H9 (cell line): ENCODE measurements around the gene CYBC1. TPM values are rescaled to one million over a fixed set of nuclear protein-coding genes. Genes with fewer than 3 reads are reported as not detected.

Source experiments
- DNase-seq: peaks from one replicate; pipeline ENCODE4 v3.0.0-alpha.2; 2017
- H2AFZ ChIP-seq: one replicate; pipeline ENCODE4 v1.6.1; 2013; ENCODE audit warnings: mild to moderate bottlenecking, low read length, control low read depth, moderate library complexity
- H2AK5ac ChIP-seq: 2 replicates; pipeline ENCODE4 v1.6.1; 2013; ENCODE audit warnings: low read length, control low read depth, mixed read lengths; ENCODE audit not compliant: insufficient read length
- H2BK120ac ChIP-seq: one replicate; pipeline ENCODE4 v1.6.1; 2013; ENCODE audit warnings: low read depth, mild to moderate bottlenecking, low read length, control low read depth, inconsistent platforms; ENCODE audit not compliant: poor library complexity, severe bottlenecking
- H2BK12ac ChIP-seq: 2 replicates; pipeline ENCODE4 v1.6.1; 2013; ENCODE audit warnings: low read length, control low read depth, mixed read lengths, low read depth; ENCODE audit not compliant: insufficient read length
- H2BK15ac ChIP-seq: 2 replicates; pipeline ENCODE4 v1.6.1; 2013; ENCODE audit warnings: low read depth, low read length, control low read depth
- H2BK20ac ChIP-seq: one replicate; pipeline ENCODE4 v1.6.1; 2013; ENCODE audit warnings: low read depth, mild to moderate bottlenecking, low read length, control low read depth, inconsistent platforms; ENCODE audit not compliant: poor library complexity, severe bottlenecking
- H2BK5ac ChIP-seq: 2 replicates; pipeline ENCODE4 v1.6.1; 2013; ENCODE audit warnings: low read length, control low read depth, mixed read lengths; ENCODE audit not compliant: insufficient read length
- H3K14ac ChIP-seq: 2 replicates; pipeline ENCODE4 v1.6.1; 2013; ENCODE audit warnings: low read length, control low read depth; ENCODE audit not compliant: insufficient read depth
- H3K18ac ChIP-seq: 2 replicates; pipeline ENCODE4 v1.6.1; 2013; ENCODE audit warnings: low read depth, mild to moderate bottlenecking, mixed read lengths, low read length, control low read depth; ENCODE audit not compliant: insufficient read length
- H3K23ac ChIP-seq: 2 replicates; pipeline ENCODE4 v1.6.1; 2013; ENCODE audit warnings: low read length, control low read depth, mixed read lengths, low read depth; ENCODE audit not compliant: insufficient read length
- H3K23me2 ChIP-seq: 2 replicates; pipeline ENCODE4 v1.6.1; 2013; ENCODE audit warnings: low read depth, mild to moderate bottlenecking, mixed read lengths, low read length, control low read depth; ENCODE audit not compliant: insufficient read length, poor library complexity, severe bottlenecking
- H3K27ac ChIP-seq: 2 replicates; pipeline ENCODE4 v1.5.1; 2013; ENCODE audit warnings: low read length, control low read depth, mixed read lengths, low read depth; ENCODE audit not compliant: insufficient read length
- H3K27me3 ChIP-seq: 2 replicates; pipeline ENCODE4 v1.6.1; 2013; ENCODE audit warnings: low read length, control low read depth, inconsistent platforms; ENCODE audit not compliant: insufficient read depth
- H3K4ac ChIP-seq: 2 replicates; pipeline ENCODE4 v1.6.1; 2013; ENCODE audit warnings: low read depth, mild to moderate bottlenecking, control low read depth, inconsistent platforms, low read length, moderate library complexity
- H3K4me1 ChIP-seq: 2 replicates; pipeline ENCODE4 v1.6.1; 2013; ENCODE audit warnings: low read length, control low read depth, inconsistent platforms; ENCODE audit not compliant: insufficient read depth
- H3K4me2 ChIP-seq: 2 replicates; pipeline ENCODE4 v1.6.1; 2013; ENCODE audit warnings: low read length, control low read depth, mixed read lengths; ENCODE audit not compliant: insufficient read length, insufficient read depth
- H3K56ac ChIP-seq: 2 replicates; pipeline ENCODE4 v1.6.1; 2013; ENCODE audit warnings: low read depth, mild to moderate bottlenecking, mixed read lengths, low read length, control low read depth; ENCODE audit not compliant: insufficient read length
- H3K79me1 ChIP-seq: 2 replicates; pipeline ENCODE4 v1.6.1; 2013; ENCODE audit warnings: low read depth, mild to moderate bottlenecking, moderate library complexity, low read length, control low read depth, inconsistent platforms; ENCODE audit not compliant: insufficient read depth, poor library complexity, severe bottlenecking
- H3K79me2 ChIP-seq: 2 replicates; pipeline ENCODE4 v1.6.1; 2013; ENCODE audit warnings: low read length, control low read depth, inconsistent platforms; ENCODE audit not compliant: insufficient read depth
- H3K9ac ChIP-seq: 2 replicates; pipeline ENCODE4 v1.6.1; 2013; ENCODE audit warnings: low read length, control low read depth, mixed read lengths; ENCODE audit not compliant: insufficient read length; ENCODE audit errors: extremely low read depth
- H3K9me3 ChIP-seq: one replicate; pipeline ENCODE4 v1.6.1; 2013; ENCODE audit warnings: low read depth, low read length, inconsistent platforms; ENCODE audit not compliant: control insufficient read depth
- H3T11ph ChIP-seq: one replicate; pipeline ENCODE4 v1.6.1; 2013; ENCODE audit warnings: mild to moderate bottlenecking, low read length, control low read depth, inconsistent platforms
- H4K20me1 ChIP-seq: one replicate; pipeline ENCODE4 v1.6.1; 2013; ENCODE audit not compliant: control insufficient read depth, insufficient read length, insufficient read depth
- H4K5ac ChIP-seq: 2 replicates; pipeline ENCODE4 v1.6.1; 2013; ENCODE audit warnings: low read depth, mild to moderate bottlenecking, mixed read lengths, low read length, control low read depth; ENCODE audit not compliant: insufficient read length
- H4K8ac ChIP-seq: replicated peaks from 2 replicates; pipeline ENCODE4 v1.6.1; 2013; ENCODE audit warnings: low read length, control low read depth, mixed read lengths, low read depth; ENCODE audit not compliant: insufficient read length
- H4K91ac ChIP-seq: 2 replicates; pipeline ENCODE4 v1.6.1; 2013; ENCODE audit warnings: low read depth, mild to moderate bottlenecking, moderate library complexity, mixed read lengths, low read length, control low read depth; ENCODE audit not compliant: insufficient read length
- H3K27ac Mint-ChIP-seq, 3 experiments: 2 replicates in 2 of 3; 3 replicates in 1 of 3; pipeline ENCODE4 v1.8.0; 2020 to 2021; ENCODE audit warnings: mixed read lengths in 3 of 3, mild to moderate bottlenecking in 1 of 3, moderate library complexity in 1 of 3
- H3K27me3 Mint-ChIP-seq: 2 replicates; pipeline ENCODE4 v1.8.0; 2021; ENCODE audit warnings: low read depth, mild to moderate bottlenecking, moderate library complexity, mixed read lengths
- H3K36me3 Mint-ChIP-seq, 3 experiments: 2 replicates in 2 of 3; 3 replicates in 1 of 3; pipeline ENCODE4 v1.8.0; 2020 to 2021; ENCODE audit warnings: low read depth in 3 of 3, mixed read lengths in 3 of 3; ENCODE audit not compliant: insufficient read depth in 1 of 3
- H3K4me1 Mint-ChIP-seq, 2 experiments: 2 replicates each; pipeline ENCODE4 v1.8.0; 2020; ENCODE audit warnings: mixed read lengths in 2 of 2
- H3K4me3 Mint-ChIP-seq, 2 experiments: 2 replicates in 1 of 2; 3 replicates in 1 of 2; pipeline ENCODE4 v1.8.0; 2020 to 2021; ENCODE audit warnings: mild to moderate bottlenecking in 2 of 2, mixed read lengths in 2 of 2, moderate library complexity in 1 of 2
- H3K9me3 Mint-ChIP-seq, 2 experiments: 2 replicates in 1 of 2; 3 replicates in 1 of 2; pipeline ENCODE4 v1.8.0; 2020; ENCODE audit warnings: mild to moderate bottlenecking in 2 of 2, mixed read lengths in 2 of 2, moderate library complexity in 1 of 2
- CTCF ChIP-seq: fragments of 200-600 bp; sonication (generic); conservative IDR thresholded peaks from 3 replicates; pipeline ENCODE4 v1.8.0; 2021; ENCODE audit warnings: antibody characterized with exemption, mild to moderate bottlenecking
- WGBS: extraction: QIAGEN DNeasy Blood & Tissue Kit; methylation state at CpG from one replicate; pipeline ENCODE4 v1.1.7; 2013; ENCODE audit warnings: missing lambda C conversion rate, low lambda C conversion rate, mixed read lengths; ENCODE audit not compliant: insufficient read length; ENCODE audit errors: extremely low coverage; 5-methylcytosine and 5-hydroxymethylcytosine counted together
- total RNA-seq: library from RNA; stranded (reverse); gene quantifications from 2 replicates; pipeline ENCODE4 v1.2.1, GENCODE V29; 2021

Gene CYBC1
- total RNA-seq, 1 experiment from 2014 or later = 81.7 TPM

DNA sequence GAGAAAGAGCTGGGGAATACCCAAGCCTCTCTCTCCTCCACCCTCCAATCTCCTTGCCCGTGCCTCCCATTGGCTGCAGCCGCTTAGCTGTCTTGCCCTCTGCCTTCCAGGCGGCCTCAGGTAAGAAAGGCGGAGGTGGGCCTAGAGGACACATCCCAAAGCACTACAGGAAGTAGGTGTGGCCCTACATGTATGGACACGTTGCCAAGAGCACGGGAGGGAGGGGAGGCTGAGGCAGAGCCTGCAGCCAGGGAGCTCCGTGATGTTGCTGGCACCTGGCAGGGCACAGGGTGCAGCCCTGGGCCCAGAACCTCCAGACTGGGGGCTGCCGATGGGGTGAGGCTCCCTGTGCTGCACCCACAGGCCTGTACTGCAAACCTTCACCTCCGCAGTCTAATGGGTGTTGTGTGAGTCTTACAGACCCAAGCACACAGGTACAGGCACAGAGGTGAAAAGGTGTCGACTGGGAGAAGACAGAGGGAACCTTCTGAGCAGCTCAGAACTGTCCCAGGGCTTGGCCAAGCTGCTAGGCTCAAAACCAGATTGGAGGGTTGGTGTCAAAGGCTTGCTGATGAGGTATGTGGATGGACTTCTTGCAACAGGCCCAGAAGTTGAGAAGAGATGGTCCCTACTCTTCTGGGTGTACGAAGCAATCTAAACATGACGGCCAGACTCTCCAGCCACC, 45.4 kb upstream of the CYBC1 start:
- no peak overlapping the region for H3K4me2 ChIP-seq
- H4K91ac ChIP-seq = no peak overlapping the region
- H3K4ac ChIP-seq = no peak overlapping the region
- no peak overlapping the region for H4K5ac ChIP-seq
- H3K9me3 ChIP-seq = no peaks in the 10 kb centered on the region
- H2BK12ac ChIP-seq = no peak overlapping the region
- H2BK15ac ChIP-seq = no peak overlapping the region
- DNase-seq = peak; percentile 97
- no peaks in the 10 kb centered on the region for H3K79me1 ChIP-seq
- H3K27ac ChIP-seq = no peak overlapping the region
- H3K9ac ChIP-seq = no peak overlapping the region
- no peak for TF ChIP-seq CTCF
- H3K14ac ChIP-seq = no peak overlapping the region
- no peaks in the 10 kb centered on the region for H3K4me1 ChIP-seq
- Mint-ChIP-seq H3K36me3 (no peaks in the 10 kb centered on the region; a peak in 1 of 7 replicates), H3K27me3 (peaks cover 41% of the 10 kb centered on the region), H3K9me3 (peaks cover 0 to 2% of the 10 kb centered on the region in 2 experiments; a peak in 1 of 5 replicates), H3K4me3 (peak overlapping the region; percentile 72 to 75), H3K27ac (no peak overlapping the region), H3K4me1 (peaks cover 10 to 23% of the 10 kb centered on the region in 2 experiments)
- no peak overlapping the region for H2AK5ac ChIP-seq
- H2BK120ac ChIP-seq = no peak overlapping the region
- H2BK5ac ChIP-seq = no peak overlapping the region
- H2AFZ ChIP-seq = no peak overlapping the region
- H3K56ac ChIP-seq = no peak overlapping the region
- no peak overlapping the region for H4K8ac ChIP-seq
- no peak overlapping the region for H3K18ac ChIP-seq
- no peaks in the 10 kb centered on the region for H4K20me1 ChIP-seq
- H3K23ac ChIP-seq = no peak overlapping the region
- H3K23me2 ChIP-seq = peaks cover 4% of the 10 kb centered on the region
- H3T11ph ChIP-seq = no peak overlapping the region
- WGBS = no CpG with 5 or more reads among the region's 12 CpGs
- peaks cover 4% of the 10 kb centered on the region; the same call in 1 of the 2 replicates for H3K27me3 ChIP-seq
- H2BK20ac ChIP-seq = no peak overlapping the region
- no peaks in the 10 kb centered on the region for H3K79me2 ChIP-seq
